K562 (cell line): ENCODE data around the gene ELK1. TPM values are rescaled to one million over a fixed set of nuclear protein-coding genes. Genes with fewer than 3 reads are reported as not detected.
A peak's percentile ranks its signal among the peaks of the same experiment; 100 is the strongest.

Experiments
- CCNT2 ChIP-seq: IDR thresholded peaks from 2 replicates; pipeline ENCODE4 v1.6.1; 2011; ENCODE audit warnings: borderline replicate concordance, low read depth, mild to moderate bottlenecking, moderate library complexity, mixed read lengths, low read length; ENCODE audit not compliant: insufficient read length; ENCODE audit errors: extremely low read depth
- ETV5 ChIP-seq: sonication (generic); formaldehyde crosslinking; IDR thresholded peaks from 2 replicates; pipeline ENCODE4 v1.4.0; 2020; ENCODE audit warnings: low read depth, mild to moderate bottlenecking, missing genetic modification reagents
- GTF2A2 ChIP-seq: IDR thresholded peaks from 2 replicates; pipeline ENCODE4 v1.6.1; 2016; ENCODE audit warnings: mild to moderate bottlenecking, missing genetic modification characterization, missing compliant biosample characterization
- HDAC6 ChIP-seq: IDR thresholded peaks from 2 replicates; pipeline ENCODE4 v1.6.1; 2012; ENCODE audit warnings: low read depth, mild to moderate bottlenecking, control low read depth, inconsistent platforms, low read length, moderate library complexity
- JUND ChIP-seq, 2 experiments: IDR thresholded peaks; 2 replicates in 1 of 2; 3 replicates in 1 of 2; pipeline ENCODE4 v1.6.1; 2011; ENCODE audit warnings: borderline replicate concordance in 2 of 2, low read depth in 2 of 2, low read length in 2 of 2, improper control_type of control experiment in 1 of 2, missing biosample characterization in 1 of 2, missing genetic modification characterization in 1 of 2, missing genetic modification reagents in 1 of 2
- KLF16 ChIP-seq: IDR thresholded peaks from 2 replicates; pipeline ENCODE4 v1.6.1; 2016; ENCODE audit warnings: antibody characterized with exemption
- LEF1 ChIP-seq: fragments of 450-650 bp; IDR thresholded peaks from 2 replicates; pipeline ENCODE4 v1.6.1; 2016; ENCODE audit warnings: mild to moderate bottlenecking
- MEF2A ChIP-seq: IDR thresholded peaks from 2 replicates; pipeline ENCODE4 v1.6.1; 2011; ENCODE audit warnings: low read depth, mild to moderate bottlenecking, low read length, moderate library complexity; ENCODE audit not compliant: control insufficient read depth
- NR3C1 ChIP-seq: sonication (generic); formaldehyde crosslinking; IDR thresholded peaks from 2 replicates; pipeline ENCODE4 v1.8.1; 2022; ENCODE audit warnings: missing genetic modification reagents
- PYGO2 ChIP-seq: fragments of 450-650 bp; IDR thresholded peaks from 2 replicates; pipeline ENCODE4 v1.6.1; 2016; ENCODE audit warnings: mild to moderate bottlenecking, missing genetic modification characterization, moderate library complexity, missing compliant biosample characterization
- RBBP5 ChIP-seq: fragments of 200-600 bp; sonication (generic); IDR thresholded peaks from 2 replicates; pipeline ENCODE4 v1.6.1; 2012; ENCODE audit warnings: borderline replicate concordance, mild to moderate bottlenecking, low read length, control low read depth, inconsistent platforms; ENCODE audit not compliant: insufficient read depth, poor library complexity, severe bottlenecking
- SMARCA4 ChIP-seq: fragments of 450-650 bp; IDR thresholded peaks from 2 replicates; pipeline ENCODE4 v1.6.1; 2016
- SREBF1 ChIP-seq: fragments of 150-350 bp; IDR thresholded peaks from 2 replicates; pipeline ENCODE4 v1.6.1; 2014; ENCODE audit warnings: antibody characterized with exemption, low read depth, low read length, borderline replicate concordance
- SRF ChIP-seq, 2 experiments: fragments of 250-450, 450-650 bp in 1 of 2; sonication (Bioruptor Pico) in 1 of 2; sonication (generic) in 1 of 2; formaldehyde crosslinking; IDR thresholded peaks; 2 replicates each; pipeline versions ENCODE4 v1.5.0 to v1.5.1; 2020 to 2022; ENCODE audit warnings: mild to moderate bottlenecking in 1 of 2, missing genetic modification reagents in 1 of 2
- TRIM24 ChIP-seq, 2 experiments: fragments of 450-650 bp; IDR thresholded peaks; 2 replicates each; pipeline ENCODE4 v1.6.1; 2016
- ZBED1 ChIP-seq: IDR thresholded peaks from 2 replicates; pipeline ENCODE4 v1.6.1; 2014
- ZNF23 ChIP-seq: fragments of 250-450 bp; sonication (Bioruptor Pico); IDR thresholded peaks from 2 replicates; pipeline ENCODE4 v1.4.0; 2020; ENCODE audit warnings: mild to moderate bottlenecking
- polyA plus RNA-seq, 8 experiments: library from polyadenylated mRNA; depleted of rRNA in 4 of 8; stranded (reverse) in 5 of 8; unstranded in 3 of 8; fragments of >200 nt; fragmentation: Nextera tagmentation in 2 of 8; fragmentation: Illumina TruSeq in 1 of 8; extraction: Ambion mirVana in 2 of 8; extraction: Trizol in 1 of 8; gene quantifications; 2 replicates each; pipeline versions ENCODE4 v1.2.1 to v1.2.3, GENCODE V29; 2011 to 2014; ENCODE audit warnings: inconsistent platforms in 1 of 8, missing spikeins in 1 of 8
- total RNA-seq, 7 experiments: library from RNA; depleted of rRNA in 6 of 7; stranded (reverse); fragments of >200 nt in 6 of 7; fragmentation: Illumina TruSeq in 2 of 7; extraction: Trizol in 2 of 7; gene quantifications; 2 replicates each; pipeline versions ENCODE4 v1.2.1 to v1.2.3, GENCODE V29; 2011 to 2021; ENCODE audit warnings: low replicate concordance in 1 of 7
- TF ChIP-seq, protein P1 (sequence below), 2 experiments: fragments of 450-650 bp; formaldehyde crosslinking in 1 of 2; IDR thresholded peaks; 2 replicates each; pipeline versions ENCODE4 v1.4.0 to v1.6.1; 2014 to 2020; ENCODE audit warnings: mild to moderate bottlenecking in 2 of 2, borderline replicate concordance in 1 of 2, low read depth in 1 of 2
- TF ChIP-seq, protein P2 (sequence below), 3 experiments: IDR thresholded peaks in 2 of 3; conservative IDR thresholded peaks in 1 of 3; 2 replicates each; pipeline ENCODE4 v1.5.1; 2011 to 2012; ENCODE audit warnings: low read length in 3 of 3, mild to moderate bottlenecking in 3 of 3, control low read depth in 2 of 3, improper control_type of control experiment in 1 of 3, inconsistent platforms in 1 of 3, low read depth in 1 of 3, mixed read lengths in 1 of 3, moderate library complexity in 1 of 3; ENCODE audit not compliant: insufficient read depth in 2 of 3

The ELK1 gene
- total and polyA plus RNA-seq, 9 of the 15 experiments (the other 6 are each of a cell fraction or from before 2014, with no cell fraction given): 4.4 to 74.9 (median 26.5) TPM

DNA sequence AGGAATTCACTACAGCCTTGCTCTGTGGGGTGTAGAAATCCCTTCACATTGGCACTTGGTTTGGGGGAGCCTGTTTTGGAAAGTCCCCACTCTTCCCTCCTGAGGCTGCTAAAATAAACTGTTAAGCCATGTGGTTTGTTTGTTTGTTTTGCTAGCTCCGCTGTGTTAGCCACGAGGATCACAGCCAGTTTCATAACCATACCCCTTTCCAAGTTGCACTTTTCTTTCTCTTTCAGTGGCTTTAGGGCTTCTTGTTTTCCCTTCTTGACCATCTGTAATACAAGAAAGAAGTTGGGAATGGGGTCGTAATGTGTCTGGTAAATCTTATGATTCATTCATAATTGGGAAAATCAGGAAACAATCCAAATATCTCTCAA lies 33.5 kb upstream of the ELK1 start (continued):
- TF ChIP-seq, protein P1, sequence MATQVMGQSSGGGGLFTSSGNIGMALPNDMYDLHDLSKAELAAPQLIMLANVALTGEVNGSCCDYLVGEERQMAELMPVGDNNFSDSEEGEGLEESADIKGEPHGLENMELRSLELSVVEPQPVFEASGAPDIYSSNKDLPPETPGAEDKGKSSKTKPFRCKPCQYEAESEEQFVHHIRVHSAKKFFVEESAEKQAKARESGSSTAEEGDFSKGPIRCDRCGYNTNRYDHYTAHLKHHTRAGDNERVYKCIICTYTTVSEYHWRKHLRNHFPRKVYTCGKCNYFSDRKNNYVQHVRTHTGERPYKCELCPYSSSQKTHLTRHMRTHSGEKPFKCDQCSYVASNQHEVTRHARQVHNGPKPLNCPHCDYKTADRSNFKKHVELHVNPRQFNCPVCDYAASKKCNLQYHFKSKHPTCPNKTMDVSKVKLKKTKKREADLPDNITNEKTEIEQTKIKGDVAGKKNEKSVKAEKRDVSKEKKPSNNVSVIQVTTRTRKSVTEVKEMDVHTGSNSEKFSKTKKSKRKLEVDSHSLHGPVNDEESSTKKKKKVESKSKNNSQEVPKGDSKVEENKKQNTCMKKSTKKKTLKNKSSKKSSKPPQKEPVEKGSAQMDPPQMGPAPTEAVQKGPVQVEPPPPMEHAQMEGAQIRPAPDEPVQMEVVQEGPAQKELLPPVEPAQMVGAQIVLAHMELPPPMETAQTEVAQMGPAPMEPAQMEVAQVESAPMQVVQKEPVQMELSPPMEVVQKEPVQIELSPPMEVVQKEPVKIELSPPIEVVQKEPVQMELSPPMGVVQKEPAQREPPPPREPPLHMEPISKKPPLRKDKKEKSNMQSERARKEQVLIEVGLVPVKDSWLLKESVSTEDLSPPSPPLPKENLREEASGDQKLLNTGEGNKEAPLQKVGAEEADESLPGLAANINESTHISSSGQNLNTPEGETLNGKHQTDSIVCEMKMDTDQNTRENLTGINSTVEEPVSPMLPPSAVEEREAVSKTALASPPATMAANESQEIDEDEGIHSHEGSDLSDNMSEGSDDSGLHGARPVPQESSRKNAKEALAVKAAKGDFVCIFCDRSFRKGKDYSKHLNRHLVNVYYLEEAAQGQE (IDR thresholded peaks at IDR 0.05; ENCODE audit: borderline replicate concordance): no peak
- TF ChIP-seq, protein P1 (CRISPR knock-in tag; IDR thresholded peaks at IDR 0.05; ENCODE audit: low read depth): no peak
- TF ChIP-seq SMARCA4: no peak
- TF ChIP-seq, protein P2, sequence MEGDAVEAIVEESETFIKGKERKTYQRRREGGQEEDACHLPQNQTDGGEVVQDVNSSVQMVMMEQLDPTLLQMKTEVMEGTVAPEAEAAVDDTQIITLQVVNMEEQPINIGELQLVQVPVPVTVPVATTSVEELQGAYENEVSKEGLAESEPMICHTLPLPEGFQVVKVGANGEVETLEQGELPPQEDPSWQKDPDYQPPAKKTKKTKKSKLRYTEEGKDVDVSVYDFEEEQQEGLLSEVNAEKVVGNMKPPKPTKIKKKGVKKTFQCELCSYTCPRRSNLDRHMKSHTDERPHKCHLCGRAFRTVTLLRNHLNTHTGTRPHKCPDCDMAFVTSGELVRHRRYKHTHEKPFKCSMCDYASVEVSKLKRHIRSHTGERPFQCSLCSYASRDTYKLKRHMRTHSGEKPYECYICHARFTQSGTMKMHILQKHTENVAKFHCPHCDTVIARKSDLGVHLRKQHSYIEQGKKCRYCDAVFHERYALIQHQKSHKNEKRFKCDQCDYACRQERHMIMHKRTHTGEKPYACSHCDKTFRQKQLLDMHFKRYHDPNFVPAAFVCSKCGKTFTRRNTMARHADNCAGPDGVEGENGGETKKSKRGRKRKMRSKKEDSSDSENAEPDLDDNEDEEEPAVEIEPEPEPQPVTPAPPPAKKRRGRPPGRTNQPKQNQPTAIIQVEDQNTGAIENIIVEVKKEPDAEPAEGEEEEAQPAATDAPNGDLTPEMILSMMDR (IDR thresholded peaks at IDR 0.05 in 2 of 3, conservative IDR thresholded peaks at IDR 0.05 in 1 of 3; ENCODE audit: insufficient read depth in 2 of 3, low read depth in 1 of 3, low read length in 3 of 3): no peak
- TF ChIP-seq ZNF23 (CRISPR knock-in tag): no peak
- no peak for TF ChIP-seq KLF16
- TF ChIP-seq SREBF1: no peak
- TF ChIP-seq PYGO2 (tag): no peak
- no peak for TF ChIP-seq ZBED1
- no peak for TF ChIP-seq NR3C1
- no peak for TF ChIP-seq TRIM24 (IDR thresholded peaks at IDR 0.05)
- TF ChIP-seq SRF (CRISPR knock-in tag; IDR thresholded peaks at IDR 0.05): no peak
- peak; percentile 60 for TF ChIP-seq CCNT2
- TF ChIP-seq HDAC6: no peak
- no peak for TF ChIP-seq MEF2A
- TF ChIP-seq JUND (IDR thresholded peaks at IDR 0.05; ENCODE audit: borderline replicate concordance, low read depth, low read length): no peak
- no peak for TF ChIP-seq JUND (tag; IDR thresholded peaks at IDR 0.05; ENCODE audit: borderline replicate concordance, low read depth, low read length)
- TF ChIP-seq RBBP5: peak; percentile 39
- TF ChIP-seq LEF1: no peak
- no peak for TF ChIP-seq ETV5 (CRISPR knock-in tag)
- no peak for TF ChIP-seq GTF2A2 (tag)
